ENCODE measurements around the gene ARL14EP.

The ARL14EP gene

DNA sequence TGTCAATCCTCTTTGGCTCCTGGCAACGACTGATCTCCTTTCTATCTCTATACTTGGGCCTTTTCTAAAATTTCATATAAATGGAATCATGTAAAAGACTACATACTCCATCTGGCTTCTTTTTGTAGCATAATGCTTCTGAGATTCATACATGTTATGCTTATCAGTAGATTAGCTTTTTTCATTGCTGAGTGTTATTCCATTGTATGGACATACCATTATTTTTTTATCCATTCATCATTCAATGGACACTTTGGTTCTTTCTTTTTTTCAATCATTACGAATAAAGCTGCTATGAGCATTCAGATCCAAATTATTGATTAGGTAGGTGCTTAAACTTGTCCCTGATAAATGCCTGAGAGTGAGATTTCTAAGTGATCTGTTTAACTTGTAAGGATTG is 11.7 kb upstream of the ARL14EP start:
- CTCF ChIA-PET: no interaction called here
- no peak for DNase-seq (ENCODE audit: extremely low spot score)
- TF ChIP-seq LEF1 (IDR thresholded peaks at IDR 0.05; ENCODE audit: borderline replicate concordance) (no peak), FOXA1 (IDR thresholded peaks at IDR 0.05) (no peak), BHLHE40 (IDR thresholded peaks at IDR 0.05; ENCODE audit: borderline replicate concordance) (no peak), ZNF384 (IDR thresholded peaks at IDR 0.05) (no peak), FOXK2 (IDR thresholded peaks at IDR 0.05) (no peak), NFRKB (IDR thresholded peaks at IDR 0.05) (no peak), FOXM1 (IDR thresholded peaks at IDR 0.05; ENCODE audit: borderline replicate concordance) (no peak), CTBP1 (IDR thresholded peaks at IDR 0.05; ENCODE audit: borderline replicate concordance) (no peak), ARNT (IDR thresholded peaks at IDR 0.05) (no peak), SUZ12 (IDR thresholded peaks at IDR 0.05) (no peak)
- POLR2A ChIA-PET: no interaction called here

- ChIA-PET CTCF (no interaction called here), POLR2A (no interaction called here)
- DNase-seq (ENCODE audit: extremely low spot score): no peak
- no peak for TF ChIP-seq ZNF384 (IDR thresholded peaks at IDR 0.05)
Observed at GRCh38 chr11:30312243-30312642, 10.7 kb upstream of the ARL14EP start.

DNA sequence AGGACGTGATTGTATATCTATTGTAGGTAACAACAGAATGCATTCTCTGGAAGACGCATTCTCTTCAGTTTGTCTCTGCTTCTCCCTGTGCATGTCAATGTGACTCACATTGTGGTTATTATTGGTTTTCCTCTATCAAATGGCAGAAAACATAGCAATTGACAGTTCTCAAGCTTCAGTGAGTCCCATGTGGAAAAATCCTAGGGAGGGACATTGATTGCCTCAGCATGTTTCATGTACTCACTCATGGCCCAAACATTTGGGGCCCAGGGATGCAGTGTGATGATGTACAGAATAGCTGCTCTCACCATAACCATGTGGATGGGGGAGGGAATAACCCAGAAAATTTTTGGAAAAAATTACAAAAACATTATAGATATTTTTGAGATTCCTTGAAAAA is 9.3 kb upstream of the ARL14EP start:
- TF ChIP-seq HDGF (IDR thresholded peaks at IDR 0.05; ENCODE audit: borderline replicate concordance): no peak
- ChIA-PET POLR2A (interaction anchor here (1.1 kb wide), 1 partner anchor 9 kb away, joined by 4 read pairs; the partner anchor contains the start of gene ARL14EP), CTCF (no interaction called here)
- DNase-seq (ENCODE audit: extremely low spot score): no peak

- CTCF ChIA-PET: no interaction called here
- DNase-seq (ENCODE audit: extremely low spot score): no peak
- TF ChIP-seq, protein P1, sequence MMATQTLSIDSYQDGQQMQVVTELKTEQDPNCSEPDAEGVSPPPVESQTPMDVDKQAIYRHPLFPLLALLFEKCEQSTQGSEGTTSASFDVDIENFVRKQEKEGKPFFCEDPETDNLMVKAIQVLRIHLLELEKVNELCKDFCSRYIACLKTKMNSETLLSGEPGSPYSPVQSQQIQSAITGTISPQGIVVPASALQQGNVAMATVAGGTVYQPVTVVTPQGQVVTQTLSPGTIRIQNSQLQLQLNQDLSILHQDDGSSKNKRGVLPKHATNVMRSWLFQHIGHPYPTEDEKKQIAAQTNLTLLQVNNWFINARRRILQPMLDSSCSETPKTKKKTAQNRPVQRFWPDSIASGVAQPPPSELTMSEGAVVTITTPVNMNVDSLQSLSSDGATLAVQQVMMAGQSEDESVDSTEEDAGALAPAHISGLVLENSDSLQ (IDR thresholded peaks at IDR 0.05): no peak
- no peak for TF ChIP-seq CTBP1 (IDR thresholded peaks at IDR 0.05; ENCODE audit: borderline replicate concordance)
- no peak for TF ChIP-seq FOXA1 (IDR thresholded peaks at IDR 0.05)
- no peak for TF ChIP-seq HDGF (IDR thresholded peaks at IDR 0.05; ENCODE audit: borderline replicate concordance)
- no peak for TF ChIP-seq BHLHE40 (IDR thresholded peaks at IDR 0.05; ENCODE audit: borderline replicate concordance)
- no peak for TF ChIP-seq ELF4 (IDR thresholded peaks at IDR 0.05)
- no peak for TF ChIP-seq SP1 (IDR thresholded peaks at IDR 0.05)
- TF ChIP-seq NFRKB (IDR thresholded peaks at IDR 0.05): no peak
- TF ChIP-seq L3MBTL2 (conservative IDR thresholded peaks at IDR 0.05): no peak
- no peak for TF ChIP-seq SUZ12 (IDR thresholded peaks at IDR 0.05)
- TF ChIP-seq ZNF384 (IDR thresholded peaks at IDR 0.05): no peak
- TF ChIP-seq ARNT (IDR thresholded peaks at IDR 0.05): no peak
- no peak for TF ChIP-seq LEF1 (IDR thresholded peaks at IDR 0.05; ENCODE audit: borderline replicate concordance)
- TF ChIP-seq FOXK2 (IDR thresholded peaks at IDR 0.05): no peak
- POLR2A ChIA-PET: interaction anchor here (0.9 kb wide), 1 partner anchor 8 kb away, joined by 4 read pairs; the partner anchor contains the start of gene ARL14EP
Observed at GRCh38 chr11:30314625-30315024, 8.3 kb upstream of the ARL14EP start.

DNA sequence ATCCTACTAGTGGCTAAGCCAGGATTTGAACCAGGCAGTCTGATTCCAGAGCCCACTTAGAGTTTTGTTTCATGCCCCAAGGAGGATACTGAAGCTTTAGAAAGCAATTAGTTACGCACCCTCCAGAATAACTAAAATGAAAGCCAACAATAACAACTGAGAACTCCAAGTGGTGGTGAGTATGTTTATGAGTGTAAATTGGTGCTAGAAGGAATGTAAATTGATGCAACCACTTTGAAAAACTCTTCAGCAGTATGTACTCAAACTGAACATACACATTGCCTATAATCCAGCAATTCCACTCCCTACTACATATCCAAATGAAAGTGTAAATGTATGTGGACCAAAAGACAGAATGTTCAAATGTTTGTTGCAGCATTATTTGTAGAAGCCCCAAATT is 6.7 kb upstream of the ARL14EP start:
- ChIA-PET CTCF (interaction anchor here (0.6 kb wide), 1 partner anchor 233 kb away, joined by 3 read pairs; no protein-coding TSS in a partner anchor), POLR2A (interaction anchor here (1.3 kb wide), 1 partner anchor 8 kb away, joined by 3 read pairs; no protein-coding TSS in a partner anchor)
- no peak for DNase-seq (ENCODE audit: extremely low spot score)
- no peak for TF ChIP-seq BHLHE40 (IDR thresholded peaks at IDR 0.05; ENCODE audit: borderline replicate concordance)
- no peak for TF ChIP-seq FOXA1 (IDR thresholded peaks at IDR 0.05)
- TF ChIP-seq ELF4 (IDR thresholded peaks at IDR 0.05): no peak
- TF ChIP-seq NFRKB (IDR thresholded peaks at IDR 0.05): no peak
- no peak for TF ChIP-seq SUZ12 (IDR thresholded peaks at IDR 0.05)
- TF ChIP-seq ZNF384 (IDR thresholded peaks at IDR 0.05): no peak
- TF ChIP-seq, protein P1 (IDR thresholded peaks at IDR 0.05): no peak
- no peak for TF ChIP-seq HDGF (IDR thresholded peaks at IDR 0.05; ENCODE audit: borderline replicate concordance)
- no peak for TF ChIP-seq L3MBTL2 (conservative IDR thresholded peaks at IDR 0.05)
- no peak for TF ChIP-seq SP1 (IDR thresholded peaks at IDR 0.05)
- no peak for TF ChIP-seq TARDBP (IDR thresholded peaks at IDR 0.05)
- TF ChIP-seq CTBP1 (IDR thresholded peaks at IDR 0.05; ENCODE audit: borderline replicate concordance): no peak

DNA sequence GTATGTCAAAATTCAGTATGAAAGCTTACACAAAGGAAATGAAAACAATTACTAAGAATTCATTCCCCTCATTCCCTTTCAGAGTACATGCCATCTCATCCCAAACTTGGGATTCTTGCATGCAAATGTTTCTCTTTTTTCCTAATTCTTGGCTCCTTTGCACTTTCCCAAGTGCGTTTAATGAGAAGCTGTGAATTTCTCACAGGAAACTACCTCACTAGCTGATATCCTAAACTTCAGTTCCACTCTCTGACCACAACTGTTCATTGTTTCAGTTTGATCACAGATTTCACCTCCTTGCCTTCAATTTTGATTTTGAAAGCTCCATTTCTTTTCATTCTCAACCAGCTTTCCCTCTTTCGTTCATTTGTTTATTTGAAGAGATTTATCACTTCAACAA is 5.9 kb upstream of the ARL14EP start:
- ChIA-PET POLR2A (interaction anchor here (1.3 kb wide), 1 partner anchor 8 kb away, joined by 3 read pairs; no protein-coding TSS in a partner anchor), CTCF (interaction anchor here (0.6 kb wide), 1 partner anchor 234 kb away, joined by 3 read pairs; no protein-coding TSS in a partner anchor)
- no peak for TF ChIP-seq L3MBTL2 (conservative IDR thresholded peaks at IDR 0.05)
- TF ChIP-seq NFRKB (IDR thresholded peaks at IDR 0.05): no peak
- TF ChIP-seq ARNT (IDR thresholded peaks at IDR 0.05): no peak
- TF ChIP-seq FOXK2 (IDR thresholded peaks at IDR 0.05): no peak
- no peak for TF ChIP-seq ELF4 (IDR thresholded peaks at IDR 0.05)
- TF ChIP-seq TARDBP (IDR thresholded peaks at IDR 0.05): no peak
- no peak for TF ChIP-seq ZNF384 (IDR thresholded peaks at IDR 0.05)
- no peak for DNase-seq (ENCODE audit: extremely low spot score)

GRCh38 chr11:30321321-30321720 is 1.6 kb upstream of the ARL14EP start:
- DNase-seq (ENCODE audit: extremely low spot score): no peak
- ChIA-PET POLR2A (no interaction called here), CTCF (no interaction called here)
- no peak for TF ChIP-seq SUZ12 (IDR thresholded peaks at IDR 0.05)
- TF ChIP-seq ARNT (IDR thresholded peaks at IDR 0.05): no peak
- TF ChIP-seq LEF1 (IDR thresholded peaks at IDR 0.05; ENCODE audit: borderline replicate concordance): no peak
- TF ChIP-seq, protein P1 (IDR thresholded peaks at IDR 0.05): no peak
- no peak for TF ChIP-seq FOXA1 (IDR thresholded peaks at IDR 0.05)
- TF ChIP-seq FOXK2 (IDR thresholded peaks at IDR 0.05): no peak
- no peak for TF ChIP-seq L3MBTL2 (conservative IDR thresholded peaks at IDR 0.05)
- TF ChIP-seq TARDBP (IDR thresholded peaks at IDR 0.05): no peak
- TF ChIP-seq NFRKB (IDR thresholded peaks at IDR 0.05): no peak
- TF ChIP-seq FOXM1 (IDR thresholded peaks at IDR 0.05; ENCODE audit: borderline replicate concordance): no peak
- TF ChIP-seq BHLHE40 (IDR thresholded peaks at IDR 0.05; ENCODE audit: borderline replicate concordance): no peak
- TF ChIP-seq ELF4 (IDR thresholded peaks at IDR 0.05): no peak
- no peak for TF ChIP-seq HDGF (IDR thresholded peaks at IDR 0.05; ENCODE audit: borderline replicate concordance)
- no peak for TF ChIP-seq SP1 (IDR thresholded peaks at IDR 0.05)
- no peak for TF ChIP-seq ZNF384 (IDR thresholded peaks at IDR 0.05)
- no peak for TF ChIP-seq CTBP1 (IDR thresholded peaks at IDR 0.05; ENCODE audit: borderline replicate concordance)

Data from HEK293T (cell line).